ENCODE measurements around the gene CDK14.
A peak's percentile ranks its signal among the peaks of the same experiment; 100 is the strongest.

CDK14 gene

DNA sequence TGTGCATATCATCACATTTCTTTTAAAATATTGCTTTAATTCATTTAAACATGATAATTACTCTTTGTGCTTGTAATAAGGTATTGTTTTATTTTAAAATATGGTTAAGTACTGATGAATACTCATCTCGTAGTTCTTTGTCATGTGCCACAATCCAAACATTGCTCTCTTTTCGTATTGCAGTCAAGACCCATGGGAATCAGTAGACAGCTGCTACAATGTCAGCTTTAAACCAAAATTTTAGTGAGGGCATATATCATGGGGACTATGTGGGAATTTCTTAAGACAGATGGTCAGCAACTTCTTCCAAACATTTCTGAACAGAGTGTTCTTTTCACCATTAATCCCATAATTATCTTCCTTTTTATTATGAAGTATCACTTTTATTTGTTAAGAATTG lies 590.9 kb downstream of the CDK14 start:
- 0 out of 20 replicates have a peak, but pooled peaks cover 0 to under 1% (median 0%) of the 10 kb centered on the region in 10 experiments for H3K4me1 ChIP-seq
- H3K9ac ChIP-seq = no peak overlapping the region
- TF ChIP-seq Cebpa-rat (IDR thresholded peaks at IDR 0.05) = no peak
- H3K9me3 ChIP-seq (replicated peaks in 1 of 11) = no peaks in the 10 kb centered on the region
- no peaks in the 10 kb centered on the region for H4K20me1 ChIP-seq
- H3K4me3 ChIP-seq = no peak overlapping the region
- H3K27me3 ChIP-seq = no peaks in the 10 kb centered on the region
- H3K36me3 ChIP-seq = no peaks in the 10 kb centered on the region; a peak in 1 of 22 replicates
- H3K4me2 ChIP-seq = no peak overlapping the region
- no peak overlapping the region for H3K27ac ChIP-seq

DNA sequence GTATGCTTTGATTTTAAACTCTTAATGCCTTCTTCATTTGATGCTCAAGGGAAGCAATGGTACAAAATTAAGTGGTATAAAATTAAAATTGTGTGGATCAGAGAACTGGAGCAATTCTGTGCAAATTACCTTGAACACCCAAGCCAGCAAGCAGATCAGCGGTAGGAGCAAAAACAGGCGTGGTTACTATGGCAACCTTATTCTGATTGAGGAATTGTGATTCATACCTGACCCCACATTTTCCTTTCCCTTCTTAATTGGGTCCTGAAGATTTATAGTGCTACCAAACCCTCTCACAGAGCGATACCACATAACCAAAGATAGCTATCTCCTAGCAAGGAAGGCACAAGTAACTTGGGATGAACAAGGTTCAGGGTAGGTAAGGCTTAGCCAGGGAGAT lies 595.6 kb downstream of the CDK14 start:
- no peak overlapping the region for H3K4me3 ChIP-seq
- H3K27ac ChIP-seq = no peak overlapping the region
- no peak overlapping the region for H3K9ac ChIP-seq
- H4K20me1 ChIP-seq = no peaks in the 10 kb centered on the region
- TF ChIP-seq Cebpa-rat (IDR thresholded peaks at IDR 0.05) = no peak
- H3K4me2 ChIP-seq = no peak overlapping the region
- H3K36me3 ChIP-seq = peaks cover 0 to 7% (median 0%) of the 10 kb centered on the region in 11 experiments; a peak in 1 of 22 replicates
- no peaks in the 10 kb centered on the region for H3K9me3 ChIP-seq (replicated peaks in 1 of 11)
- no peaks in the 10 kb centered on the region for H3K27me3 ChIP-seq
- H3K4me1 ChIP-seq = no peaks in the 10 kb centered on the region

DNA sequence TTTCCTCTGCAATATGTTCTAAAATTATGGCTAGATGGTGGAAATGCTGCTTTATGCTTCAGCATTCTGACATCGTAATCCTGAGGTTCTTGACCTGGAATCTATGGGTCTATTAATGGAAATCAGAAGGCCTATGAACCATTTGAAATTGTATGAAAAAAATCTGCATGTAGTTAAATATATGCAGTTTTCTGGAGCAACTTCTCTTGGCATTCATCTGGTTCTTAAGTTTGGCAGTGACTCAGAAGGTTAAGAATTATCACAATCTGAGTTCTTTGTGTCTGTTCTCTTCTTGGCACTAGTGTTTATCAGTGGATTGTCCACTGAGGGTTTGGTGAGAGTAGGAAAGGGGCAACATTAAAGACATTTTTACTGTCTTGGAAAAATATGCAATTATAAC lies 597.0 kb downstream of the CDK14 start:
- Histone ChIP-seq H3K27ac (no peak overlapping the region), H3K36me3 (0 out of 22 replicates have a peak, but pooled peaks cover 0 to 7% (median 0%) of the 10 kb centered on the region in 11 experiments), H3K4me3 (no peak overlapping the region), H3K4me2 (no peak overlapping the region), H4K20me1 (no peaks in the 10 kb centered on the region), H3K27me3 (no peaks in the 10 kb centered on the region), H3K9ac (no peak overlapping the region), H3K4me1 (no peaks in the 10 kb centered on the region), H3K9me3 (replicated peaks in 1 of 11) (no peaks in the 10 kb centered on the region)
- TF ChIP-seq Cebpa-rat (IDR thresholded peaks at IDR 0.05) = no peak

DNA sequence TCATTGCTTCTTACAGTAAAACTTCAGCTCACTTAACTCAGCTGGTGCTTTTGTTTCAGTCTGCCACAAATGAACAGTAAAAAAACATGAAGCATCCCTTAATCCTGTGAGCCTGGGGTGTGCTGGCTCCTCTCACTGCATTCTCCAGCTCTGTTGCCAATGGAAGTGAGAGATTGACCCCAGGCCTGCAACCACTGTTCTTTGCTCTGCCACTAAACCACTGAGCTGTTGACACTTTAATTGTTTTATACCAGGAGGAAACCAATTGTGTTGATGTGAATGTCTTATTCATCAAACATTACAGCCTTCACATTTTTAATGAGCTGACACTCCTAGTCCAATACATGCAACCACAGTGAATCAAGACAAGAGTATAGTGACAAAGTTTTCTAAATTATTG lies 598.7 kb downstream of the CDK14 start:
- TF ChIP-seq Cebpa-rat (IDR thresholded peaks at IDR 0.05) = no peak
- Histone ChIP-seq H4K20me1 (no peaks in the 10 kb centered on the region), H3K27me3 (no peaks in the 10 kb centered on the region), H3K4me3 (no peak overlapping the region), H3K36me3 (0 out of 22 replicates have a peak, but pooled peaks cover 0 to 7% (median 0%) of the 10 kb centered on the region in 11 experiments), H3K4me2 (no peak overlapping the region), H3K27ac (no peak overlapping the region), H3K4me1 (peaks cover 0 to 4% (median 0%) of the 10 kb centered on the region in 10 experiments; a peak in 2 of 20 replicates), H3K9ac (no peak overlapping the region), H3K9me3 (replicated peaks in 1 of 11) (no peaks in the 10 kb centered on the region)

DNA sequence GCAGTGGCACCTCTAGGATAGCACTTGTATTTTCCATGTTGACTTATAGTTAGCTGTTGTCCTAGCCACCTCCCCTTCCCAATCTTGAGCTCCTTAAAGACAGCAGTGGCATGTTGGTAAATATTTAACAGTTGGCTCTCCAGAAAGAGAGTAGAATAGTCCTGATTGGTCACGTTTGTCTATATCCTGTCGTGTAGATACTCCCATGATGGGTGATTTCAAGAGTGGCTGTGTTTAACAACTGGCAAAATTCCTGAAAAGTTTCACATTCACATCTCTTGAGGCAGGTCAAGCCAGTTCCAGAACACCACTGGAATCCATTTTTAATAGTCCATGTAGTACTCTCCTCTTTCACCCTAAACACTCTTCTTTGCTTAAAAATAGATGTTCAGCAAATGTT lies 599.9 kb downstream of the CDK14 start:
- no peaks in the 10 kb centered on the region for H4K20me1 ChIP-seq
- H3K4me1 ChIP-seq = peaks cover 0 to 7% (median 0%) of the 10 kb centered on the region in 10 experiments; a peak in 2 of 20 replicates
- no peak for TF ChIP-seq Cebpa-rat (IDR thresholded peaks at IDR 0.05)
- H3K27ac ChIP-seq = no peak overlapping the region
- no peak overlapping the region for H3K9ac ChIP-seq
- H3K9me3 ChIP-seq (replicated peaks in 1 of 11) = no peaks in the 10 kb centered on the region
- no peak overlapping the region for H3K4me3 ChIP-seq
- H3K36me3 ChIP-seq = 0 out of 22 replicates have a peak, but pooled peaks cover 0 to 7% (median 0%) of the 10 kb centered on the region in 11 experiments
- H3K27me3 ChIP-seq = no peaks in the 10 kb centered on the region
- H3K4me2 ChIP-seq = no peak overlapping the region

DNA sequence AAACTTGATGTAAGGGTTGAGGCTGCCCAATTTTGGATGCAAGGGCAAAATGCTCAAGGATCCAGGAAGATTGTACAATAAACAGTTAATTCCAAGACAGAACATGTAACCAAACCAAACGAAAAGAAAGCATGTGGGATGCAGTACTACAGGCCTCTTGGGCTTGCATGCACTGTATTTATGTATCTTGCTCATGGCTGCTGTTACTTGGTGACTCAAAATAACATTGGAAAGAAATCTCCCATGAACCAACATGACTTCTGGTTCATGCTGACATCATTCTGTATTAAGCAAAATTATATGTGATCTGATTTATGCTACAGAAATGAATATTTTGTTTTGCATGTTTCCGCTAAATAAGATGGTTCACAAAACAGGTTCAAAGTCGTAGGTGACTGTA lies 602.2 kb downstream of the CDK14 start:
- H3K4me2 ChIP-seq = no peak overlapping the region
- H4K20me1 ChIP-seq = no peaks in the 10 kb centered on the region
- H3K9ac ChIP-seq = no peak overlapping the region
- H3K4me1 ChIP-seq = peaks cover 0 to 7% (median 0%) of the 10 kb centered on the region in 10 experiments; a peak in 2 of 20 replicates
- peaks cover 0 to under 1% (median 0%) of the 10 kb centered on the region in 11 experiments; a peak in 1 of 22 replicates for H3K9me3 ChIP-seq (replicated peaks in 1 of 11)
- no peak for TF ChIP-seq Cebpa-rat (IDR thresholded peaks at IDR 0.05)
- H3K4me3 ChIP-seq = no peak overlapping the region
- 0 out of 22 replicates have a peak, but pooled peaks cover 0 to 7% (median 0%) of the 10 kb centered on the region in 11 experiments for H3K36me3 ChIP-seq
- H3K27ac ChIP-seq = no peak overlapping the region
- no peaks in the 10 kb centered on the region for H3K27me3 ChIP-seq

DNA sequence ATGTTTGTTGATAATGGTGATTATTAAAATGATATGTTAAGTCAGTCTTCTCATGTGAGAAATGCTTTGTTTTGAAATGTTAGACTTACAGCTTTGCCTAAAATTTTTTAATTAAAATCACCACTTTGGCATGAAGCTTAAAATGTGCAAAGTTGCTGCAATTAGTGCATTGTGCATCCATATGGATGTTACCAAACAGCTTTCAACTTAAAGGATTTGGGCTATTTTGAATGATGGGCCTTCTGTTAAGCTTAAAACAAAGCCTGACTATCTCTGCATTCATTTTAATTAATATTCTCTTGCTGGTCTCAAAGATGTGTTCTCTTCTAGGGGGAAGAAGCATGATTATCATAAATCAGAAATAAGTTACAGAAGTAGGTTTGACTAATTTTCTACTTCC lies 603.5 kb downstream of the CDK14 start:
- peaks cover 0 to 7% (median 0%) of the 10 kb centered on the region in 10 experiments; a peak in 2 of 20 replicates for H3K4me1 ChIP-seq
- no peak overlapping the region for H3K4me3 ChIP-seq
- peak overlapping the region in 2 of 11 experiments; percentile 12 to 22; a peak in 1 of 22 replicates for H3K4me2 ChIP-seq
- no peaks in the 10 kb centered on the region for H3K27me3 ChIP-seq
- H4K20me1 ChIP-seq = no peaks in the 10 kb centered on the region
- TF ChIP-seq Cebpa-rat (IDR thresholded peaks at IDR 0.05) = no peak
- no peak overlapping the region for H3K27ac ChIP-seq
- peaks cover 0 to 8% (median 0%) of the 10 kb centered on the region in 11 experiments; a peak in 1 of 22 replicates for H3K36me3 ChIP-seq
- H3K9ac ChIP-seq = no peak overlapping the region
- H3K9me3 ChIP-seq (replicated peaks in 1 of 11) = peaks cover 0 to 10% (median 0%) of the 10 kb centered on the region in 11 experiments; a peak in 5 of 22 replicates

DNA sequence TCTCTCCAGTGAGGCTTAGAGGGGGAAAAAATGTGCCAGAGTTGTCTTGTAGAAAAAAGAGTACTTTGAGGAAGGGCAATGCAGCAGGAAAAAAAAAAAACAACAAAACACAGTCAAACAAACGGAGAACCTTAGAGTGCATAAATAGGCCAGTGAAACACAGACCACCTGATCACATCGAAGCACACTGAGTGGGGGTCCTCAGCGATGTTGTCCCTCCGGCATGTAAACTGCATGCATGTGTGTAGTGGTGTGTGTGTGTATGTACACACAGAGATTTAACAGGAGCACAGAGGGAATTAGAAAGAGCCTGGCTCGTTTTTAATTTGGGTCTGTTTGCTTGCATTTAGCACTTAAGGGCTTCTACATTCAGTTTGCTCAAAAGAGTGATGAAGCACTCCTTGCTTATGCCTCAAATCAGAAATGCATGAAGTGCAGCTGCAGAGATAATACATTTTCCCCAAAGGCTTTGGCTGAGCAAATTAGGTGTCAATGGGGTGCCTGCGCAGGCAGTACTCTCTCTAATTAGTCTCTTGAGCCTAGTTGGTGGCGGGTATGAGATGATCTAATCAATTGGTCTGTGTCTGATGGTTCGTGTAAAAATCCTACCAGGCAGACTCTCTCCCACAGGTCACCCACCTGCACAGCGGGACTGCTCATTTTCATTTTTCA lies 605.5 kb downstream of the CDK14 start:
- no peak overlapping the region for H3K27ac ChIP-seq
- H3K9ac ChIP-seq = no peak overlapping the region
- no peak overlapping the region for H3K4me2 ChIP-seq
- TF ChIP-seq Cebpa-rat (IDR thresholded peaks at IDR 0.05) = no peak
- peaks cover 0 to 7% (median 0%) of the 10 kb centered on the region in 10 experiments; a peak in 2 of 20 replicates for H3K4me1 ChIP-seq
- no peaks in the 10 kb centered on the region for H4K20me1 ChIP-seq
- H3K4me3 ChIP-seq = no peak overlapping the region
- H3K27me3 ChIP-seq = no peaks in the 10 kb centered on the region
- peaks cover 0 to 8% (median 0%) of the 10 kb centered on the region in 11 experiments; a peak in 1 of 22 replicates for H3K36me3 ChIP-seq
- H3K9me3 ChIP-seq (replicated peaks in 1 of 11) = peaks cover 0 to 13% (median 0%) of the 10 kb centered on the region in 11 experiments; a peak in 5 of 22 replicates

DNA sequence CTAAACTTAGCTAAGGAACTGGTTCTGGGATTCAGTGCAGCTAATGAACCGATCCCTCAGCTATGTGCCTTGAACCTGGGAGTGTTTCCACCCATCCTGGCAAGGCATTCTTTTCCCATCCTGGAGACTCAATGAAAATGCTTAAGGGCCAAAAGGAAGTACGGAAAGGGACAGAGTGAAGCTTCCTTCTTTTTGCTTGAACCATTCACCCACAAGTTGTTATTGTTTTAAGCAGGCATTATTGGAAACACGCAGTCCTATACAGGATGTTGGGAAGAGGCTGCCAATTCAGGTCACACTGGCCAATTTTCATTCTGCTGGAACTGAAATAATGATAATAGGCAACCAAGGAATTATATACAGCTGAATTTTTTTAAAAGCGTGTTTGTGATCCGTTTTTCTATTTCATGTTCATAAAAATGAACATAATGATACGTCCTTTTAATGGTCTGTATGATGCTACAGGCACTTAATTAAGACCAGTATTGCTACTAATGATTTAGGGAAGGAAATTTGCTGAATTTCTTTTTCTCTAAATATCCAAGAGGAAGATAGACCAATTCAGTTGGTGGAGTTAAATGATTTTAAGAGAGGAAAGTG lies 610.3 kb downstream of the CDK14 start:
- H3K27me3 ChIP-seq = no peaks in the 10 kb centered on the region
- no peak overlapping the region for H3K9ac ChIP-seq
- H3K4me2 ChIP-seq = no peak overlapping the region
- H3K4me1 ChIP-seq = no peaks in the 10 kb centered on the region
- no peak for TF ChIP-seq Cebpa-rat (IDR thresholded peaks at IDR 0.05)
- peaks cover 0 to 13% (median 0%) of the 10 kb centered on the region in 11 experiments; a peak in 5 of 22 replicates for H3K9me3 ChIP-seq (replicated peaks in 1 of 11)
- no peaks in the 10 kb centered on the region for H4K20me1 ChIP-seq
- no peak overlapping the region for H3K27ac ChIP-seq
- no peak overlapping the region for H3K4me3 ChIP-seq
- peaks cover 0 to 21% (median 13%) of the 10 kb centered on the region in 11 experiments; a peak in 12 of 22 replicates for H3K36me3 ChIP-seq

All from BLaER1 treated with 17β-estradiol and CSF1 and Interleukin-3, amounts not matched to agents 10 nM and 100 nM (cell line).